ENCODE data around the gene FTO. TPM values are rescaled to one million over a fixed set of nuclear protein-coding genes. Genes with fewer than 3 reads are reported as not detected.

Gene FTO
- total RNA-seq, 1 donor from 2014 or later, result 98.6 TPM

DNA sequence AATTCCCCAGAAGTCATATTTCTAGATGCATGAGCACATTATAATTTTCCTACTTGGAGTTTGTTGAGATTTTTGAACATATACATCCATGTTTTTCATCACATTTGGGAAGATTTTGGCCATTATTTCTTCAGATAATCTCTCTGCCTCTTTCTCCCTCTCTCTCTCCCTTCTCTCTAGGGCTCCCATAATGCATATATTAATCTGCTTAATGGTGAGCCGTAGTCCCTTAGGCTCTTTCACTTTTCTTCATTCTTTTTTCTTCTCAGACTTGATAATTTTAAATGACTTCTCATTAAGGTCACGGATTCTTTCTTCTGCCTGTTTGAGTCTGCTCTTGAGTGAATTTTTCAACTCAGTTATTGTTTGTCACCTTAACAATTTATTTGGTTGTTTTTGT lies 481.1 kb downstream of the FTO start:
- intact Hi-C loops (cut with DNase I), result no loop called here
- no peaks in the 10 kb centered on the region for H3K4me1 ChIP-seq
- H3K36me3 ChIP-seq, result no peaks in the 10 kb centered on the region
- H3K27ac ChIP-seq, result no peak overlapping the region
- H3K27me3 ChIP-seq (ENCODE audit: low read depth), result no peaks in the 10 kb centered on the region
- DNase-seq (no peak), ATAC-seq (no peak)
- H3K9me3 ChIP-seq, result no peaks in the 10 kb centered on the region
- TF ChIP-seq, protein P1, sequence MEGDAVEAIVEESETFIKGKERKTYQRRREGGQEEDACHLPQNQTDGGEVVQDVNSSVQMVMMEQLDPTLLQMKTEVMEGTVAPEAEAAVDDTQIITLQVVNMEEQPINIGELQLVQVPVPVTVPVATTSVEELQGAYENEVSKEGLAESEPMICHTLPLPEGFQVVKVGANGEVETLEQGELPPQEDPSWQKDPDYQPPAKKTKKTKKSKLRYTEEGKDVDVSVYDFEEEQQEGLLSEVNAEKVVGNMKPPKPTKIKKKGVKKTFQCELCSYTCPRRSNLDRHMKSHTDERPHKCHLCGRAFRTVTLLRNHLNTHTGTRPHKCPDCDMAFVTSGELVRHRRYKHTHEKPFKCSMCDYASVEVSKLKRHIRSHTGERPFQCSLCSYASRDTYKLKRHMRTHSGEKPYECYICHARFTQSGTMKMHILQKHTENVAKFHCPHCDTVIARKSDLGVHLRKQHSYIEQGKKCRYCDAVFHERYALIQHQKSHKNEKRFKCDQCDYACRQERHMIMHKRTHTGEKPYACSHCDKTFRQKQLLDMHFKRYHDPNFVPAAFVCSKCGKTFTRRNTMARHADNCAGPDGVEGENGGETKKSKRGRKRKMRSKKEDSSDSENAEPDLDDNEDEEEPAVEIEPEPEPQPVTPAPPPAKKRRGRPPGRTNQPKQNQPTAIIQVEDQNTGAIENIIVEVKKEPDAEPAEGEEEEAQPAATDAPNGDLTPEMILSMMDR (IDR thresholded peaks at IDR 0.05), result no peak
- H3K4me3 ChIP-seq, result no peak overlapping the region

DNA sequence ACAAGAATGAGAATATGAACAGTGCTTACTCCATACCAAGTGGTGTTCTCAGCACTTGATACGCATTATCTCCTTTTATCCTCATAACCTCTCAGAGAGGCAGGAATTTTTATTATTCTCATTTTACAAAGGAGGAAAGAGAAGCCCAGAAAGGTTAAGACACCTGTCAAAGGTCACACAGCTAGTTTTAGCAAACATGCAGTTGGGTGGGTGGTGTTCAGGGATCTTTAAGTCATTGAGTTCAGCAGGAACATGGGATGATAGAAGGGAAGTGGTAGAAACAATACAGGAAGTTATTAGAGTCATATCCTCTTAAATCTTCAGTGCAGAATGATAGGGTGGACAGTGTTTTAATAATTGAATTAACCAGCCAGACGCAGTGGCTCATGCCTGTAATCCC lies 487.2 kb downstream of the FTO start:
- intact Hi-C loops (cut with DNase I), result no loop called here
- H3K4me1 ChIP-seq, result peaks cover 15% of the 10 kb centered on the region
- ATAC-seq, result no peak
- no peaks in the 10 kb centered on the region for H3K36me3 ChIP-seq
- no peaks in the 10 kb centered on the region for H3K9me3 ChIP-seq
- DNase-seq, result no peak
- peaks cover 7% of the 10 kb centered on the region for H3K27me3 ChIP-seq (ENCODE audit: low read depth)
- no peak overlapping the region for H3K27ac ChIP-seq
- H3K4me3 ChIP-seq, result no peak overlapping the region
- TF ChIP-seq, protein P1 (IDR thresholded peaks at IDR 0.05), result no peak

DNA sequence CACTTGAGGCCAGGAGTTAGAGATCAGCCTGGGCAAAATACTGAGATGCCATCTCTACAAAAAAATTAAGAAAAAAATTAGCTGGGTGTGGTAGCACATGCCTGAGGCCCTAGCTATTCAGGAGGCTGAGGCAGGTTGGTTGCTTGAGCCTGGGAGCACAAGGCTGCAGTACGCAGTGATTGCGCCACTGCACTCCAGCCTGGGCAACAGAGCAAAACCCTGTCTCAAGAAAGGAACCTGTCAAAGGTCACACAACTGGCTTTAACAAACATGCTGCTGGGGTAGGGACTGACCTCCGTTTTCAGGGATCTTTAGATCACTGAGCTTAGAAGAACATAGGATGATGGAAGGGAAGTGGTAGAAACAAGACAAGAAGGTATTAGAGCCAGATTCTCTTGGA lies 487.6 kb downstream of the FTO start:
- Histone ChIP-seq H3K9me3 (no peaks in the 10 kb centered on the region), H3K36me3 (no peaks in the 10 kb centered on the region), H3K4me1 (peaks cover 15% of the 10 kb centered on the region), H3K27ac (no peak overlapping the region), H3K4me3 (no peak overlapping the region), H3K27me3 (ENCODE audit: low read depth) (peaks cover 7% of the 10 kb centered on the region)
- DNase-seq (no peak), ATAC-seq (no peak)
- TF ChIP-seq, protein P1 (IDR thresholded peaks at IDR 0.05), result no peak
- intact Hi-C loops (cut with DNase I), result no loop called here

DNA sequence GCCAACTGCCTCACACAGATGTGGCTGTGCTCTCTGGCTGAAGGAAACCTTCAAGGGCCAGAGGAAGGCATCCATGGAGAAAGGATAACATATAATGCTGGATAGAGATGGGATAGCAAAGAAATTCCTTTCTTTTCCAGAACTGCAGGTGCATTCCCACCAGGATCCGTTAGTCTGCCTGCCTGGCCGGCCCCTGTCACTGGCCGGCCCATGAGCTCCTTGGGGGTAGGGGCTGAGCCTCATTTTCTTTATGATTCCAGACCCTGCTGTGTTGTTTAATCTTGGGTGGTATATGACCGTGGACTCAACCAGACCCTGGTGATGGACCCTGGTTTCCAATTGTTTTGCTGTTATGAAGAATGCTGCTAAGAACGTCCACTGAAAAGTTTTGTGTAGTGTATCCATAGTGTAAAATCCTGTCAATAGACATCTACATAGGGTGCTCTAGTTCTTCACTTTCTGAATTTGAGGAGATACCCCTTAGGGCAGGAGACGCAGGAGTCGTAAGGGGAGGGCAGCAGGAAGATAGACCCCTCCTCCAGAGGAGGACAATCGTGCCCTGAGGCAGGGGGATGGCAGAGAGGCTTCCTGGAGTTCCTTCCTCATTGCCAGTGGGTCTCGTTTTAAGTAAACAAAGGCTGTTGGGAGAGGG lies 489.2 kb downstream of the FTO start:
- intact Hi-C loops (cut with DNase I), result no loop called here
- H3K36me3 ChIP-seq, result no peaks in the 10 kb centered on the region
- H3K4me3 ChIP-seq, result peak overlapping the region; percentile 43
- no peaks in the 10 kb centered on the region for H3K9me3 ChIP-seq
- peak overlapping the region; percentile 77 for H3K27ac ChIP-seq
- H3K4me1 ChIP-seq, result peaks cover 15% of the 10 kb centered on the region
- DNase-seq (no peak), ATAC-seq (no peak)
- TF ChIP-seq, protein P1 (IDR thresholded peaks at IDR 0.05), result no peak
- peaks cover 7% of the 10 kb centered on the region for H3K27me3 ChIP-seq (ENCODE audit: low read depth)

DNA sequence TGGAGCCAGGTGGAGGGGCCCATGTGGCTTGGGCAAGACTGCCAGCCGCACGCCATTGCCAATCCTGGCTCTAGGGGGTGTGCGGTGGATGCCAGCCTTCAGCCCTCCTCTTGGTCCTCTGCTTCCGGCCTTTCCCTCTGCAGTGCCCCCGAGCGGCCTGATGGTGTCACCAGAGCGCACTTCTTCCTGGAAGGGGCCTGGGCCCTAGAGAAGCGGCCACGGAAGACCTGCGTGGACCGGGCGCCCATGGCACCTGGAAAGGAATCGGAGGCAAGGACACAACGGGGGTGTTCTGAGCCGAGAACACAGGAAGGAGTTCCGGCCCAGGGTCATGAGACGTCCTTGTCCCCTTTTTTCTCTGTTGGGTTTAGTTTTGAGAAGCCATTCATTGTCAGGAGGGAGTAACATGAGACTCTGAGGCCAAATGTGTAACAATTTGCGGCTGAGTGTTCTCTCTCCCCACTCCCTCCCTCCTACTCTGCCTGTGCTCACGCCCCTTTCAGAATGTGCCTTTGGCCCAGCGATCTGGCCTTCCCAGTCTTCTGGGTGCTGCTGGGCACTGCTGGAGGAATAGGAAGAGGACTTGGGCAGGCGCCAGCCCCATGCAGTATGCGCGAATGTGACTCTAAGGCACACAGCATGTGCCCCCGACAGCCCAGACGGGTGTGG lies 489.8 kb downstream of the FTO start:
- intact Hi-C loops (cut with DNase I), result no loop called here
- peak; percentile 96 to 97 for ATAC-seq
- Histone ChIP-seq H3K27ac (peak overlapping the region; percentile 77), H3K9me3 (no peaks in the 10 kb centered on the region), H3K4me3 (peak overlapping the region; percentile 43), H3K36me3 (no peaks in the 10 kb centered on the region), H3K27me3 (ENCODE audit: low read depth) (peaks cover 7% of the 10 kb centered on the region), H3K4me1 (peaks cover 15% of the 10 kb centered on the region)
- peak; percentile 87 for DNase-seq
- TF ChIP-seq, protein P1 (IDR thresholded peaks at IDR 0.05), result peak; percentile 83

Data from lower lobe of right lung (tissue), 2 donors.